GM12875 (cell line): ENCODE measurements around the gene WASF3.
"Not testable (repeated sequence)": the region's sequence is repeated elsewhere in the genome, so short reads cannot be mapped to it uniquely, and the experiment has no call there.

Experiments
- H3K4me3 ChIP-seq: one replicate; pipeline ENCODE4 v1.5.1; 2011; ENCODE audit warnings: low read depth, low read length, control low read depth
- CTCF ChIP-seq: IDR thresholded peaks from 2 replicates; pipeline ENCODE4 v1.5.1; 2011; ENCODE audit warnings: low read depth, mild to moderate bottlenecking, control low read depth, inconsistent platforms, low read length, moderate library complexity, borderline replicate concordance; ENCODE audit not compliant: insufficient read depth

Gene WASF3

GRCh38 chr13:26718146-26718545 lies 160.7 kb downstream of the WASF3 start:
- no peak for TF ChIP-seq CTCF
- no peak overlapping the region for H3K4me3 ChIP-seq

GRCh38 chr13:26718872-26719271 lies 161.4 kb downstream of the WASF3 start:
- TF ChIP-seq CTCF = no peak
- H3K4me3 ChIP-seq = no peak overlapping the region

- TF ChIP-seq CTCF = no peak
- H3K4me3 ChIP-seq = no peak overlapping the region
Observed at GRCh38 chr13:26719356-26719945, 162.0 kb downstream of the WASF3 start.

GRCh38 chr13:26721251-26722121 lies 164.0 kb downstream of the WASF3 start:
- no peak overlapping the region for H3K4me3 ChIP-seq
- TF ChIP-seq CTCF = no peak

GRCh38 chr13:26722321-26722720 lies 164.8 kb downstream of the WASF3 start:
- H3K4me3 ChIP-seq = no peak overlapping the region
- no peak for TF ChIP-seq CTCF

GRCh38 chr13:26723620-26724019 lies 166.1 kb downstream of the WASF3 start:
- not testable (repeated sequence) for H3K4me3 ChIP-seq

- TF ChIP-seq CTCF = no peak
Observed at GRCh38 chr13:26726684-26727083, 169.2 kb downstream of the WASF3 start.

More at GRCh38 chr13:26726684-26727083, 169.2 kb downstream of the WASF3 start:
- no peak overlapping the region for H3K4me3 ChIP-seq
